GM21576 (cell line): ENCODE data around the gene JAKMIP2.
"Not testable (repeated sequence)": the region's sequence is repeated elsewhere in the genome, so short reads cannot be mapped to it uniquely, and the experiment has no call there.

Experiments used
- ATAC-seq: cut with Tn5 transposase; IDR thresholded peaks from one replicate; pipeline ENCODE4 v1.9.1; 2021; ENCODE audit warnings: mild to moderate bottlenecking, moderate library complexity; ENCODE audit not compliant: unreplicated experiment

The JAKMIP2 gene

GRCh38 chr5:147782110-147783028 lies at the start of gene JAKMIP2:
JAKMIP2 (minus strand) TSS chr5:147782728; CDS start chr5:147671806, 110,922 bp downstream.
- peak; percentile 81 for ATAC-seq

- no peak for ATAC-seq
These were observed 48.9 kb upstream of the JAKMIP2 start, which contains the start of gene SPINK1 for GRCh38 chr5:147831465-147831864. SPINK1 (minus strand) TSS chr5:147831671; CDS start chr5:147831577, 94 bp downstream.

GRCh38 chr5:147830035-147830434 lies 47.5 kb upstream of the JAKMIP2 start:
- no peak for ATAC-seq

GRCh38 chr5:147827017-147827416 lies 44.5 kb upstream of the JAKMIP2 start:
- ATAC-seq, result not testable (repeated sequence)

- no peak for ATAC-seq
These were observed 43.8 kb upstream of the JAKMIP2 start for GRCh38 chr5:147826361-147826760.

- ATAC-seq, result peak; percentile 85
These were observed 40.4 kb upstream of the JAKMIP2 start for GRCh38 chr5:147822686-147823491.

GRCh38 chr5:147822222-147822621 lies 39.7 kb upstream of the JAKMIP2 start:
- ATAC-seq, result not testable (repeated sequence)

GRCh38 chr5:147821766-147822165 lies 39.2 kb upstream of the JAKMIP2 start:
- no peak for ATAC-seq

GRCh38 chr5:147819261-147819770 lies 36.8 kb upstream of the JAKMIP2 start:
- no peak for ATAC-seq

GRCh38 chr5:147818290-147818689 lies 35.8 kb upstream of the JAKMIP2 start:
- ATAC-seq, result no peak

- ATAC-seq, result no peak
These were observed 31.2 kb upstream of the JAKMIP2 start for GRCh38 chr5:147813696-147814095.

GRCh38 chr5:147809830-147810666 lies 27.5 kb upstream of the JAKMIP2 start:
- ATAC-seq, result no peak

- ATAC-seq, result peak; percentile 83
These were observed 22.5 kb upstream of the JAKMIP2 start for GRCh38 chr5:147805030-147805454.

GRCh38 chr5:147804334-147804733 lies 21.8 kb upstream of the JAKMIP2 start:
- ATAC-seq, result no peak

- no peak for ATAC-seq
These were observed 21.4 kb upstream of the JAKMIP2 start for GRCh38 chr5:147803926-147804325.

GRCh38 chr5:147803161-147803560 lies 20.6 kb upstream of the JAKMIP2 start:
- ATAC-seq, result not testable (repeated sequence)

- no peak for ATAC-seq
These were observed 18.9 kb upstream of the JAKMIP2 start for GRCh38 chr5:147801461-147801860.

- ATAC-seq, result no peak
These were observed 18.0 kb upstream of the JAKMIP2 start for GRCh38 chr5:147800491-147800890.

- no peak for ATAC-seq
These were observed 14.2 kb upstream of the JAKMIP2 start for GRCh38 chr5:147796556-147797308.

- no peak for ATAC-seq
These were observed 8.7 kb upstream of the JAKMIP2 start for GRCh38 chr5:147791181-147791580.
